Gastroesophageal sphincter (tissue), 3 donors: ENCODE data around the gene MED31.

Experiments
- CTCF ChIP-seq, 4 experiments: fragments of 200-600 bp in 2 of 4; fragments of 450-650 bp in 2 of 4; sonication (generic) in 1 of 4; IDR thresholded peaks; one replicate each; pipeline ENCODE4 v1.5.1; 2017 to 2019; ENCODE audit warnings: antibody characterized with exemption in 4 of 4, mild to moderate bottlenecking in 2 of 4, moderate library complexity in 2 of 4
- POLR2A ChIP-seq, 2 donors: fragments of 450-650 bp; IDR thresholded peaks; one replicate each; pipeline ENCODE4 v1.6.1; 2017; ENCODE audit warnings: antibody characterized with exemption in 2 of 2, mild to moderate bottlenecking in 2 of 2, moderate library complexity in 1 of 2
- POLR2AphosphoS5 ChIP-seq: sonication (generic); formaldehyde crosslinking; IDR thresholded peaks from one replicate; pipeline ENCODE4 v1.6.1; 2017; ENCODE audit warnings: antibody characterized with exemption

GRCh38 chr17:6627019-6627418 lies 24.4 kb downstream of the MED31 start:
- no peak for TF ChIP-seq POLR2A (IDR thresholded peaks at IDR 0.05)
- no peak for TF ChIP-seq CTCF (IDR thresholded peaks at IDR 0.05)
- no peak for TF ChIP-seq POLR2AphosphoS5
